NCI-H2081 (cell line): ENCODE data around the gene CACNA1F.
A peak's percentile ranks its signal among the peaks of the same experiment; 100 is the strongest.

Source experiments
- DNase-seq, 2 experiments: peaks; one replicate each; lab custom pipeline; 2025; lab: John Stamatoyannopoulos, UW

Gene CACNA1F

GRCh38 chrX:49197543-49198087 is 35.5 kb downstream of the CACNA1F start:
- no peak for DNase-seq

- no peak for DNase-seq
Measured at GRCh38 chrX:49193542-49193964, 39.6 kb downstream of the CACNA1F start.

GRCh38 chrX:49192722-49193328 is 40.3 kb downstream of the CACNA1F start:
- peak; percentile 8 to 9 for DNase-seq

GRCh38 chrX:49191574-49192011 is 41.5 kb downstream of the CACNA1F start:
- DNase-seq, result no peak

GRCh38 chrX:49190821-49191573 is 42.1 kb downstream of the CACNA1F start:
- peak; percentile 96 to 99 for DNase-seq

GRCh38 chrX:49189606-49190005 is 43.5 kb downstream of the CACNA1F start:
- no peak for DNase-seq

- no peak for DNase-seq
Measured at GRCh38 chrX:49188468-49189076, 44.6 kb downstream of the CACNA1F start.

- DNase-seq, result no peak
Measured at GRCh38 chrX:49187526-49187925, 45.6 kb downstream of the CACNA1F start.

- DNase-seq, result no peak
Measured at GRCh38 chrX:49187028-49187394, 46.1 kb downstream of the CACNA1F start.

GRCh38 chrX:49186125-49187027 is 46.8 kb downstream of the CACNA1F start, which contains the start of gene PRICKLE3:
PRICKLE3 (minus strand) TSS chrX:49186373; CDS start chrX:49186297, 76 bp downstream.
- DNase-seq, result peak; percentile 30 to 65

GRCh38 chrX:49184294-49185281 is 48.6 kb downstream of the CACNA1F start:
- DNase-seq, result peak; percentile 83 to 92

- DNase-seq, result no peak
Measured at GRCh38 chrX:49183701-49184281, 49.3 kb downstream of the CACNA1F start.

GRCh38 chrX:49179358-49179757 is 53.8 kb downstream of the CACNA1F start:
- DNase-seq, result no peak

GRCh38 chrX:49178537-49178936 is 54.6 kb downstream of the CACNA1F start:
- no peak for DNase-seq

- DNase-seq, result no peak
Measured at GRCh38 chrX:49177873-49178480, 55.2 kb downstream of the CACNA1F start.

GRCh38 chrX:49177338-49177833 is 55.8 kb downstream of the CACNA1F start:
- DNase-seq, result no peak

- no peak for DNase-seq
Measured at GRCh38 chrX:49176421-49177326, 56.5 kb downstream of the CACNA1F start.
